Right lobe of liver (tissue), 6 donors: Measurements from ENCODE around the gene ACTN1. TPM values are rescaled to one million over a fixed set of nuclear protein-coding genes. Genes with fewer than 3 reads are reported as not detected.
A peak's percentile ranks its signal among the peaks of the same experiment; 100 is the strongest.

ENCODE experiments used
- ATAC-seq, 4 donors: fragments of 200-7000 bp; cut with Tn5 transposase; one replicate each; pipeline ENCODE4 v1.9.1; 2020; ENCODE audit warnings: mild to moderate bottlenecking in 4 of 4, moderate library complexity in 4 of 4
- DNase-seq, 3 donors: peaks; one replicate each; pipeline ENCODE4 v3.0.0-alpha.2; 2020
- H3K27ac ChIP-seq, 3 donors: fragments of 200-600 bp; one replicate each; pipeline ENCODE4 v1.8.0; 2022
- H3K27me3 ChIP-seq, 2 donors: fragments of 200-600 bp; one replicate each; pipeline ENCODE4 v1.8.0; 2022
- H3K36me3 ChIP-seq, 4 donors: fragments of 200-600 bp; sonication (generic) in 1 of 4; one replicate each; pipeline versions ENCODE4 v1.5.1 to v1.8.0; 2017 to 2022; ENCODE audit warnings: control low read depth in 1 of 4
- H3K4me1 ChIP-seq, 4 donors: fragments of 200-600 bp; sonication (generic) in 1 of 4; one replicate each; pipeline versions ENCODE4 v1.5.1 to v1.8.0; 2017 to 2022; ENCODE audit warnings: control low read depth in 1 of 4
- H3K4me3 ChIP-seq, 3 donors: fragments of 200-600 bp; one replicate each; pipeline ENCODE4 v1.8.0; 2022
- H3K9me3 ChIP-seq, 4 donors: fragments of 200-600 bp; sonication (generic) in 1 of 4; one replicate each; pipeline versions ENCODE4 v1.5.1 to v1.8.0; 2017 to 2022; ENCODE audit warnings: control low read depth in 1 of 4
- CTCF ChIP-seq, 4 donors: fragments of 200-600 bp in 3 of 4; fragments of 450-650 bp in 1 of 4; IDR thresholded peaks; one replicate each; pipeline versions ENCODE4 v1.5.1 to v1.8.0; 2016 to 2022; ENCODE audit warnings: antibody characterized with exemption in 4 of 4, mild to moderate bottlenecking in 2 of 4
- POLR2A ChIP-seq: fragments of 450-650 bp; IDR thresholded peaks from one replicate; pipeline ENCODE4 v1.6.1; 2017; ENCODE audit warnings: antibody characterized with exemption, mild to moderate bottlenecking
- WGBS: methylation state at CpG from one replicate; pipeline ENCODE4 v1.1.6; 2018; ENCODE audit warnings: low coverage, low lambda C conversion rate; ENCODE audit not compliant: insufficient coverage; ENCODE audit errors: missing lambda C conversion rate; 5-methylcytosine and 5-hydroxymethylcytosine counted together
- intact Hi-C, 2 donors: fragments of 100-400 bp; cut with DNase I; formaldehyde crosslinking; loops; one replicate each; pipeline versions ENCODE4 v1.11.2 to v1.14.1; 2022
- total RNA-seq, 6 experiments: library from RNA; depleted of rRNA in 2 of 6; stranded (reverse); fragments of >200 nt in 2 of 6; fragmentation: NEBNext Ultra II Directional in 3 of 6; extraction: Animal tissue kit (Norgen Biotek cat#: 25700) in 3 of 6; gene quantifications; one replicate each; pipeline versions ENCODE4 v1.1.0 to v1.2.4, GENCODE V29; 2016 to 2023
- donor health status: DM: no; HTN: yes; CAD: no.
- donor health status: DM: no; HTN: no; CAD: no.
- donor health status: DM: no; HTN: no; CAD: no.
- donor health status: DM: no; HTN: yes; CAD: no.
- donor health status: DM: no; HTN: yes; CAD: no.

Gene ACTN1
- total RNA-seq, 6 experiments from 2014 or later, result 53.1 to 145 (median 100) TPM

GRCh38 chr14:69008421-69008884 lies 29.4 kb upstream of the ACTN1 start:
- no peaks in the 10 kb centered on the region for H3K36me3 ChIP-seq
- no peak overlapping the region for H3K4me3 ChIP-seq
- ATAC-seq (no peak), DNase-seq (no peak)
- H3K27ac ChIP-seq, result peak overlapping the region in 1 of 3 donors; percentile 38
- no peaks in the 10 kb centered on the region for H3K27me3 ChIP-seq
- TF ChIP-seq CTCF (IDR thresholded peaks at IDR 0.05) (no peak), POLR2A (no peak)
- no peaks in the 10 kb centered on the region for H3K9me3 ChIP-seq
- WGBS, result 80% methylated on average over 1 of the region's 1 CpG
- intact Hi-C loops, result no loop called here
- H3K4me1 ChIP-seq, result no peaks in the 10 kb centered on the region

DNA sequence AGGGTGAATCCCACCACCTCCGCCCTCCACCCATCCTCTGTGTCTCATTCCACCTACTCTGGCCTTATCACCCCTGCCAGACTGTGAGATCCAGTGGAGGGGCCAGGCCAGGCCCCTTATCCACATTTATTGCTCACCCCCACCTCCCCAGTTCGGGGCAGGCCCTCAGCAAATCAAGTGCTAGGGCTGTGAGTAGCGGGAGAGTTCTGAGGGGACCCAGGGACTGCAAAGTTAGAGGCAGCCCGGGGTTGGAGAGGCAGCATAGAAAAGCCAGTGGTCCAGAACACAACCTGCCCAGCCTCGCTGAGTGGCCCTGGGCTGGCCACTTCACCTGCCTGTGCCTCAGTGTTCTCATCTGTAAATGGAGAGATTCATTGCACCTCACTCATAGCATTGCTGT lies 27.2 kb upstream of the ACTN1 start:
- H3K9me3 ChIP-seq, result no peaks in the 10 kb centered on the region
- ATAC-seq, result no peak
- TF ChIP-seq POLR2A, result no peak
- no peak for TF ChIP-seq CTCF (IDR thresholded peaks at IDR 0.05)
- no peak overlapping the region for H3K27ac ChIP-seq
- H3K4me1 ChIP-seq, result no peaks in the 10 kb centered on the region
- intact Hi-C loops, result no loop called here
- 81% methylated on average over 4 of the region's 5 CpGs for WGBS
- no peak overlapping the region for H3K4me3 ChIP-seq
- H3K27me3 ChIP-seq, result no peaks in the 10 kb centered on the region
- no peak for DNase-seq
- no peaks in the 10 kb centered on the region for H3K36me3 ChIP-seq

- ATAC-seq (peak in 3 of 4 donors; percentile 28 to 77 (median 37)), DNase-seq (peak in 1 of 3 donors; percentile 38)
- 81% methylated on average over 4 of the region's 11 CpGs for WGBS
- TF ChIP-seq CTCF (IDR thresholded peaks at IDR 0.05) (no peak), POLR2A (no peak)
- Histone ChIP-seq H3K9me3 (no peaks in the 10 kb centered on the region), H3K36me3 (no peaks in the 10 kb centered on the region), H3K27ac (no peak overlapping the region), H3K4me3 (no peak overlapping the region), H3K27me3 (no peaks in the 10 kb centered on the region), H3K4me1 (no peaks in the 10 kb centered on the region)
- intact Hi-C loops, result no loop called here
Observed at GRCh38 chr14:69005432-69006148, 26.5 kb upstream of the ACTN1 start.

GRCh38 chr14:69004731-69005431 lies 25.8 kb upstream of the ACTN1 start:
- no peak for DNase-seq
- no peaks in the 10 kb centered on the region for H3K9me3 ChIP-seq
- intact Hi-C loops, result no loop called here

More at GRCh38 chr14:69004731-69005431, 25.8 kb upstream of the ACTN1 start:
- TF ChIP-seq CTCF (IDR thresholded peaks at IDR 0.05) (no peak), POLR2A (no peak)
- WGBS, result 58% methylated on average over 6 of the region's 7 CpGs
- H3K36me3 ChIP-seq, result no peaks in the 10 kb centered on the region
- H3K27me3 ChIP-seq, result no peaks in the 10 kb centered on the region
- no peak overlapping the region for H3K4me3 ChIP-seq
- no peak overlapping the region for H3K27ac ChIP-seq
- H3K4me1 ChIP-seq, result no peaks in the 10 kb centered on the region
- no peak for ATAC-seq
